NCI-H82 (cell line): Measurements from ENCODE around the gene KLHDC10.
"Not testable (repeated sequence)": the region's sequence is repeated elsewhere in the genome, so short reads cannot be mapped to it uniquely, and the experiment has no call there.

Experiments used
- DNase-seq: peaks from one replicate; lab custom pipeline; 2025; lab: John Stamatoyannopoulos, UW

Gene KLHDC10

DNA sequence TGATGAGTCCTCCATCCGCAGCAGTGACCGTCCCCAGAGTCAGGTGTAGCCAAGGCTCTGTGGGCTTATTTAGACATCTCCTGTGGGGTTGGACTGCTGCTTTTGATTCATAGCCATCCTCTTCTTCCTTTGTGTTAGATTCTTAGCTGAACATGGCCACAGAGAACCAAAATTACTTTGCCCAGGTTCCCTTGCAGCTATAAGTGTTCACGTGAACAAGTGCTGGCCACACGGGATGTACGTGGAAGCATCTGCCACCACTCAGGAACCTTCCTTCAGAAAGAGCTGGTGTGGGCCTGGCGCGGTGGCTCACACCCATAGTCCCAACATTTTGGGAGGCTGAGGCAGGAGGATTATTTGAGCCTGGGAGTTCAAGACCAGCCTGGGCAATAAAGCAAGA, 85.8 kb downstream of the KLHDC10 start:
- DNase-seq, result no peak

DNA sequence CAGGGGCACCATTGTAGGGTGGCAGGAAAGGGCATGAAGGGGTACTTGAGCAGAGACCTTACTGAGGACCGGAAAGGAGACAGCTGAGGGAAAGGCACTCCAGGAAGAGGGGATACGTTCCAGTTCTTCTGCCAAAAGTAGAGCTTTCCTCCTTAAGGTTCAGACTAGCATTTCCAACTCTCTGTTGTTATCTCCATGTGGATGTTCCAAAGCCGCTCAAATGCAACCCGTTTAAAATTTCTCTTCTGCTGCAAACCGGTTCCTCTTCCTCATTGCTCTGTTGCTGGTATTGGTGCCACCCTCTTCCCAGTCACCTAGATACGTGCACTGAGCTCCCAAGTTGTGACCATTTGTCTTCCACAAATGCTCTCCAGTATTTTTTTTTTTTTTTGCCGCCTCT, 87.4 kb downstream of the KLHDC10 start:
- DNase-seq, result no peak

DNA sequence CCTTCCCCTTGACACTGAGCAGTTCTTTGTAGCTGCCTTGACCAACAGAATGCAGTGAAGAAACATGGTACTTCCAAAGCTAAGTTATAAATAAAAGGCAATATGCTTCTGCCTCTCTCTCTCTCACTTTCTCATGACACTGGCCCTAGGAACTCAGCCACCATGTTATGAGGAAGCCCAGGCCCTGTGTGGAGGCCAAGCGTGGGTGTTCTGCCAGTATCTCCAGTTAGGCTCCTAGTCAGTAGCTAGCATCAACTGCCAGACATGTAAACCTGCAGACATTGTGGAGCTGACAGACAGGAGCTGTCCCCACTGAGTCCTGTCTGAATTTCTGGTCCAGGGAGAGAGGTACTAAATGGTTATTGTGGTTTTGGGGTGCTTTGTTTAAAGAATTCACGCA, 89.7 kb downstream of the KLHDC10 start:
- no peak for DNase-seq

DNA sequence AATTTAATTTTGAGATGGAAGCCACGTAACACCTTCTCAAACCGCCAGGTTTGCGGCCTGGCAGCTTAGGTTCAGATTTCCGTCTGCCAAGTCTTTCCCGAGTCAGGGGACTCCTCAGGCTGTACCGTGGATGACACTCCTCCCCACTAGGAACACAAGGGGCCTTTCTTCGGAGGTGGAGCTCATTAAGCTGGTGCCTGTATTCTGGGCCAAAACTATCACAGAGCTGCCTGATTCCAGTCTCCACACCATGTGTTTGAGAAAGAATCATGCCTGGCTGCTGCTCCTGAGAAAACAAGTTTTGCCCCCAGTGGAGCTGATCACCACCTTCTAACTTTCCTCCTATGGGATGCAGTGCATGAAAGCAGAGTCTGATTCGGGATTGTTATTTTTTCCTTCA, 90.1 kb downstream of the KLHDC10 start:
- DNase-seq, result no peak

DNA sequence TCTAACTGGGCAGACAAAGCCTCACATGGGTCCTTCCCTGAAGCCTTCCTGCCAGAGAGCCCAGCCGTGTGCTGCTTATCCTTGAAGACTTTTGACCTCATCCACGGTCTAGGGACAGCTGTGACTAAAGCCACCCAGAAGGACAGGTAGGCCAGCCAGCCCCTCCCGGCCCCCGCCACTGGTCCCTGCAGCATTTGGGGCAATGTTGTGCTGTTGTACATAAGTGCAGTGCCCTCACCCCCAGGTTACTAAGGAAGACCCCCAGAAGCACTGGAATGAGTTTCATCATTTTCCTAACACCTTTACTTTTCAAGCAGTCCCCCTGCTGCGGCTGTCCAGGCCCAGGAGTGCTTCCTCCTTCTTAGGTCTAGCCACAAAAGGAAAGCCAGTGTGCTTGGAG, 91.9 kb downstream of the KLHDC10 start:
- no peak for DNase-seq

DNA sequence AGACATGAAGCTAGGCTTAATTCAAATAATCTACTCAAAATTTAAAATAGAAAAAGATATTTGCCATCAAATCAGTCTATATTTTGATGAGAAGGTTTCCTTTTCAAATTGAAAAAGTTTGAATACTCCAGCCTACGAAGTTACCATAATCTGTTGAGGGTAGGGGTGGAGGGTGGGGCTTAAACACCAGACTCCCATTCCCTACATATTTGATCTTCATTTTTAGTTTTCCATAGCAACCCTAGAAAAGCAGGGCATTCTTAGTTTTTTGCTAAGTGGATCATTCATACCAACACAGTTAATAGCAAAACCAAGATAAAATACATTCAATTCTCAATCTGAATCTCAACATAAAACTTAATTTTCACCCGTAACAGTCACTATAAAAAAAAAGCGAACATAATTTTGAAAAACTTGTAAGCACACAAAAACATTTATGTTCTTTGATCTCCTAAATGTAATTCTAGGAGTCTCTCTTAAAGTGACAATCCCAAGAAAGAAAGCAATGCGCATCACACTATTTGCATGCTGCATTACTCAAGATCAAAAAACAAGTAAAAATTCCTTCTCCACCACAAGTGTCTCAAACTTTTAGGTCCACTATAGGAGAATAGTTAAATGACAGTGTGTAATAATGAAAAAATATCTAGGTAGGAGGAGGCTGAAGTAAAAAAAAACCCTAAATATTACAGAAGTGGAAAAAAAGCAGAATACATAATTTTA, 104.1 kb downstream of the KLHDC10 start:
- no peak for DNase-seq

DNA sequence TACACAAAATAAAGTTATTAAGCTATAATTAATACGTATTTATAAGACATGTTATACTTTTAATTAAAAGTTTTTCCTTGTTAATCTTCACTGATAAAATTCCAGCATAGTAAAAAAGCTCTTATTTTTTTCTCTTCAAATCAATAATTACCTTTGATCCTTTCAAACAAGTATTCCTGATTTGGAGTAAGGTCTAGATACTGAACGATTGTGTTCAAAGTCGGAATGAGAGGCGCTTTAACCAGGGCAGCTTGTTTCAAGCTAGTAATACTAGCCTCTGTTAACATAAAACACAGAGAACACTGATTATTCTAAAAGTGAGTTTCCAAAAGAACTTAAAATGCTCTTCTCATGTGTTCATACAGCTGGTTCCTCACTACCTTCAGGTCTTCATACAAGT, 107.9 kb downstream of the KLHDC10 start:
- DNase-seq, result no peak

DNA sequence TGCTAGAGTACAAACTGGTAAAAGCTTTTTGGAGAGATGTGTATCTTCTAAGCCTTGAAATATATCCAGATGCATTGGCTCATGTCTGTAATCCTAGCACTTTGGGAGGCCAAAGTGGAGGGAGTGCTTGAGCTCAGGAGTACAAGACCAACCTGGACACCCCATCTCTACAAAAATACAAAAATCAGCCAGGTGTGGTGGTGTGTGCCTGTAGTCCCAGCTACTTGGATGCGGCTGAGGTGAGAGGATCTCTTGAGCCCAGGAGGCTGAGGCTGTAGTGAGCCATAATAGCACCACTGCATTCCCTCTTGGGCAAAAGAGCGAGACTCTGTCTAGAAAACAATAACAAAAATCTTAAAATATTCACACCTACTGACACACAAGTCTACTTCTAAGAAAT, 109.3 kb downstream of the KLHDC10 start:
- DNase-seq, result no peak

DNA sequence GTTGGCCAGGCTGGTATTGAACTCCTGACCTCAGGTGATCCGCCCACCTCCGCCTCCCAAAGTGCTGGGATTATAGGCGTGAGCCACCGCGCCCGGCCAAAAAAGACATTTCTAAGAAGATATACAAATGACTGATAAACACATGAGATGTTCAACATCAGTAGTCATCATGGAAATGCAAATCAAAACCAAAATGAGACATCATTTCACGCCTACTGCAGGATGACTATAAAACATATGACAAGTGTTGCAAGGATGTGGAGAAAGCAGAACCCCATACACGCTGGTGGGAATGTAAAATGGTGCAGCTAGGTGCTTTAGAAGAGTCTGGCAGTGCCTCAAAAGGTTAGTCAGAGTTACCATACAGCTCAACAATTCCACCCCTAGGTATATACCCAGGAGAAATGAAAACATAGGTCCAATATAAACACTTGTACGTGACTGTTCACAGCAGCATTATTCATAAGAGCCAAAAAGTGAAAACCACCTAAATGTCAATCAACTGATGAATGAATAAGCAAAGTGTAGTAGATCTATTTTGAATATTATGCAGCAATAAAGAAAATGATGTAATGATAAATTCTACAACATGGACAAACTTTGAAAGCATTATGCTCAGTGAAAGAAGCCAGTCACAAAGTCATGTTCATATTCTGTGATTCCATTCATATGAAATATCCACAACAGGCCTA, 110.4 kb downstream of the KLHDC10 start:
- DNase-seq, result no peak

DNA sequence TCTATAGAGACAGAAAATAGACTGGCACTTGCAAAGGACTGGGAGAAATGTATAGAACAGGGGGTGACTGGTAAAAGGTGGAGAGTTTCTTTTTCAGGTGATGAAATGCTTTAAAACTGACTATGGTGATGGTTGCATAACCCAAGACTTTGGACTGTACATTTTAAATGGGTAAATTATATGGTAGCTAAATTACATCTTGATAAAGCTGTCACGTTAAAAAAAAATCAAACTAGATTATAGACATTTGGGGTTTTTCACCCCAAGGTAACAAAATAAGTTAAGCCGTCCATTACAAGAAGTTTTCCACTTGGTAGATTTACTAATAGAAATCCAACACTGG, 110.9 kb downstream of the KLHDC10 start:
- DNase-seq, result no peak

DNA sequence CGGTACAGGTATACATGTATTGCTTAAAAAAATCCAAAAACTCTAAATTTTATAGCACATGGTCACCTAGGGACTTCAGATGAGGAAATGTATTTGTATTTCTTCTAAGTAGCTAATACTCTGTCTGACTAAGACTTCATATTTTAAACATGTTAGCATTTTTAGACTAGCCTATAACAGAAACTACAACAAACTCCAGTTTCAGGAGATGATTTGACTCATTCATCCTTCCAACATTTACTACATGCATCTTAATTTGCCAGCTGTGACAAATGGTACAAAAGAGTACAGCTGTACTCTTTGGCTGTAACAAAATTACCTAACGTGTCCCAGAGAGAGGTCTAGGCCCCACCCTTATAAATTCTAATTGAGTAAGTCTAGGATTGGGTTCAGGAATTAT, 112.7 kb downstream of the KLHDC10 start:
- no peak for DNase-seq

DNA sequence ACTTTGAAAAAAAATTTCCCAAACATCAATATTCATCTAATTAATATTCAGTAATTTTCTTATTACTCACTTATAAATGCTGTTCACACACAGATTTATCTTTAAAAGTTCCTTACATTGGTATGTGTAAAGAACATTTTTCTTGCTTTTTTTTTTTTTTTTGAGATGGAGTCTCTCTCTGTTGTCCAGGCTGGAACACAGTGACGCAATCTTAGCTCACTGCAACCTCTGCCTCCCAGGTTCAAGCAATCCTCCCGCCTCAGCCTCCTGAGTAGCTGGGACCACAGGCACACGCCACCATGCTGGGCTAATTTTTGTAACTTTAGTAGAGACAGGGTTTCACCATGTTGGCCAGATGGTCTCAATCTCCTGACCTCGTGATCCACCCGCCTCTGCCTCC, 114.0 kb downstream of the KLHDC10 start:
- not testable (repeated sequence) for DNase-seq
